GM18517 (cell line): Measurements from ENCODE around the gene DKK1.

Experiments used
- ATAC-seq: cut with Tn5 transposase; IDR thresholded peaks from one replicate; pipeline ENCODE4 v1.9.1; 2021; ENCODE audit warnings: mild to moderate bottlenecking, moderate library complexity; ENCODE audit not compliant: unreplicated experiment

The DKK1 gene, protein sequence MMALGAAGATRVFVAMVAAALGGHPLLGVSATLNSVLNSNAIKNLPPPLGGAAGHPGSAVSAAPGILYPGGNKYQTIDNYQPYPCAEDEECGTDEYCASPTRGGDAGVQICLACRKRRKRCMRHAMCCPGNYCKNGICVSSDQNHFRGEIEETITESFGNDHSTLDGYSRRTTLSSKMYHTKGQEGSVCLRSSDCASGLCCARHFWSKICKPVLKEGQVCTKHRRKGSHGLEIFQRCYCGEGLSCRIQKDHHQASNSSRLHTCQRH

DNA sequence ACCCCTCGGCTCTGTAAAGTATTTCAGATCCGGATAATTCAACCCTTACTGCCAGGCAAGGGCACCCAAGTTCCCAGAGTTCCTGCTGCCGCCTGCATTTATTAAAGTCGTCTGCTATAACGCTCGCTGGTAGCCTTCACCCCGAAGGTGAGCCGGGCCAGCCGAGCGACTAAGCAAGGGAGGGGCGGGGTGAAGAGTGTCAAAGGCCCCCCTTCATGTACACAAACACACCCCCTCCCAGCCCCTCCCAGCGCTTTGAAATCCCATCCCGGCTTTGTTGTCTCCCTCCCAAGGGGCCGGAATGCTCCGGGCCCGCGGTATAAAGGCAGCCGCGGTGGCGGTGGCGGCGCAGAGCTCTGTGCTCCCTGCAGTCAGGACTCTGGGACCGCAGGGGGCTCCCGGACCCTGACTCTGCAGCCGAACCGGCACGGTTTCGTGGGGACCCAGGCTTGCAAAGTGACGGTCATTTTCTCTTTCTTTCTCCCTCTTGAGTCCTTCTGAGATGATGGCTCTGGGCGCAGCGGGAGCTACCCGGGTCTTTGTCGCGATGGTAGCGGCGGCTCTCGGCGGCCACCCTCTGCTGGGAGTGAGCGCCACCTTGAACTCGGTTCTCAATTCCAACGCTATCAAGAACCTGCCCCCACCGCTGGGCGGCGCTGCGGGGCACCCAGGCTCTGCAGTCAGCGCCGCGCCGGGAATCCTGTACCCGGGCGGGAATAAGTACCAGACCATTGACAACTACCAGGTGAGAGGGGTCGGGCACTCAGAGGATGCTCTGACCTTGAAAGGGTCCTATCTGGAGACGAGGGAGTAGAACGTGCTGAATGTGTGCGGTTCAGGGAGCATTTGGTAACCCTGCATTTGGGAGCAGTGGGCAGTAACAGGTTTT lies at the start of gene DKK1:
TSS of gene DKK1 (plus strand) at position 349 of the 889 bp plus-strand sequence. CDS start at position 503, 154 bp downstream.
- no peak for ATAC-seq

DNA sequence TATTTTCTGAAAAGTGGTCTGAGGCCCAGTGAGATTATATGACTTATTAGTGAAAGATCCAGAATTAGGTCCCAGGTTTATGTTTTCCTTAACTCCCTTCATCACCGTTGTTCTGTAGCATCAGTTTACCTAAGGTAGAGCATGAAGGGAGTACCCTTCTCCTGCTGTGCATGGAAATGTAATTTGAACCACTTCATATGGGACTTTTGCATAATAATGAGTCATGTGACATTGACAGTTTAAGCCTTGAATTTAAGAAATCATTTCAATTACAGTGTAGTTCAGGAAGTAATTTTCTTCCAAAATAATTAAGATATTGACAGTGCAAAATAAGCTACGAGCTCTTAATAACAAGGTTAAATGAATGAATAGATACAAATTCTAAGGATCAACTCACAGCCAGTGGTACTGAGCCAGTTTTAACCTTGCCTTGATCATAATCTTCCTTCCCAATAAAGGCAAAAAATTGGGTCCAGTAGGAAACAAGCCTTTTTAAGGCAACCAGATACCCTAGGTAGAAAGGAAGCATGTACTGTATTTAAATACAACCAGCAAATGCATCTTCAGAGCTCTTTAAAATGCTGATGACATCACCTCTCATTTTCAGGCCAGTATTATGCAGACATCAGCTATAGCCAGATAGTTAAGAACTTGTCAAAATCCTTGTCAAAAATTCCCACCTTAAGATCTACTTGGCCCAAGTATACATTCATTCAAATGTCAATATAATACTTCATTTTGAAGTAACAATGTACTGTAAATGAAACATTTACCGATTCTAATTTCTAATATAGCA lies 48.8 kb upstream of the DKK1 start:
- ATAC-seq, result no peak

DNA sequence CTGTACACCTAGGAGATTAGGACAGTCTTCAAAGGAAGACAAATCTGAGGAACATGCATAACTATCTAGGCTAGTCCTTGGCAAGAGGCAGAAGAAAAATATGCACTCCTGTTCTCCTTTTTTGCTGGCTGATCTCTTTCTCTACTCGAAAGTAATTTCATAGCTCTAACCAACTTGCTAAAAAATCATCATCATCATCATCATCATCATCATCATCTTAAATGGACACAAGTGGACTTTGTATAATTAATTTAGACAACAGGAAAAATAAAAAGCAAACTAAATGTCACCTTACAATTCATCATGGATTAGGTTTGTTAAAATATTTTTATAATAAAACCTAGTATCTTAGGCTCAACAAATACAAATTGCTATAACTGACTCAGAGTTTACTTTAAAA lies 47.2 kb upstream of the DKK1 start:
- no peak for ATAC-seq

DNA sequence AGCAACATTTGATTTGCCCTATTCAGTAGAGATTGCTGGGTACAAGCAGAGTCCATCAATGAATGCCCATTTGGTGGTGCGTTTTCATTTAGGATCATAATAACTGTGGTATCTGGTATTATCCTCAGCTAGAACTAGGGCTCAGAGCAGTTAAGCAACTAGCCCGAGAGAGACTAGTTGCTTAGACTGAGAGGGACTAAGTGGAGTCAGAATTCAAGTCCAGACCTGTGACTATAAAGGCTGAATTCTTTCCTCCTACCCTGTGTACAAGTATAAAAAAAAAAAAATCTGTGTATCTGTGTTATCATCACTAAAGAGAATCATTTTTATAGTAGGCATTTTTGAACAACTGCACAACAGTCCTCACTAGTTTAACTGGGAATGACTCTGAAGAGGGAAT lies 45.3 kb upstream of the DKK1 start:
- ATAC-seq, result no peak

DNA sequence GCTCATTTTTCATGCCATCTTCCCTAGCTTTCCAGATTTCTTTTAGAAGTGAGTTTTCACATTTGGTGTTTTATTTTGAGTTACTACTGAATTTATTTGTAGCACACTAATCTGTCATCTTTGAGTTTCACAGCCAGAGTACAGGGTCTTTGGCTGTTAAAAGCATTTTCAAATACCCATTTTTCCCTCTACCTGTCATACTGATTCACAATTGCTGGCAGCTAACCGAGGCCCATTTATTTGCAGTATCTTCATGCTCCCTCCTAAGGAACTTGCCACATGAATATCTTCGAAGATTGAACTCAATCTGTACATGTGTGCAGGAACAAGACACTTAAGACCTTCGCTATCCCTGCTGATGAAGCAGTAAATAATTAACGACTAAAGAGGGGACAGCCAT lies 44.8 kb upstream of the DKK1 start:
- ATAC-seq, result no peak

DNA sequence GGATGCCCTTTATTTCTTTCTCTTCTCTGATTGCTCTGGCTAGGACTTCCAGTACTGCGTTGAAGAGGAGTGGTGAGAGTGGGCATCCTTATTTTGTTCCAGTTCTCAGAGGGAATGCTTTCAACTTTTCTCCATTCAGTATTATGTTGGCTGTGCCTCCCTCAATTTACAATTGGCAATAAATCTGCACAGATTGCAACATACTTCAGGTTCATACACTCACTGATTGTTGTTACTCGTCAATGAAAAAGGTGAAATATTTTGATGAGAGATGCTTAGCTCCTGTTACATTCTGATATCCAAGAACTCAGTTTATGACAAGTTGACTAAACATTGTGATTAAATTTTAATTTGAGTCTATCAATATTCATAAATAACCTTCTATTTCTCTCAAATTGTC lies 37.9 kb upstream of the DKK1 start:
- ATAC-seq, result no peak

DNA sequence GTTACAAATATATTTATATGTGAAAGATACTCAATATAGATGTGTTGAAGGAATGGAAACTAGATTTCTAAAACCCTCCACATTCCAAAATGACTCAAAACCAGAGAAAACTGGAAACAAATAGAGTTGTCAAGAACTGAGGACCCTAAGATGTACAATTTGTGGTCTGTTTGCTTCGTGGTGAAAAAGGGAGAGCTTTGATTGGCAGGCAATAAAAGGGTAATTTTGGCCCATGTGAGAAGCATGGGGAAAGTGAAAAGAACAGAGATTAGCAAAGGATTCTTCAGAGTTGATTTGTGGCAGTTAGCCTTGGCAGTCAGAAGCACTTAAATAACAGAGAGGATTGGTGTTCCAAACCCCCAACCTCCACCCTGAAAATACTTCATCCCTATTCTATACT lies 37.1 kb upstream of the DKK1 start:
- ATAC-seq, result no peak

DNA sequence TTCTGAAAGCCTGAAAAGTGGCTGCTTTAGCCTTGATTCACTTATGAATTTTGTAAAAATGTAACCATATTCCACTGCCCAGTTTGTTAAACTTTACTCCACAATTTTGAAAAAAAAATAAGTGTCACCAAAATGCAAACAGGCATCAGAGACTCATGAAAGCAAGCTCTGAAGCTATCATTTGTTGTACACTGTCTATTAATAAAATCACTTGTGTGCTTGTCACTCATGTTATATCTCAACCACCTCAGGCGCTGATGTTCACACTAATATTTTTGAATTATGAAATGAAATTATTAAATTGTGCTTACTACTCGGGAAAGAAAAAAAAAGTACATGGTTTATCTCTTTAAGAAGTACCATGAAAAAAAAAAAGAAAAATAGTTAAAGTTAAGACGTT lies 34.5 kb upstream of the DKK1 start:
- no peak for ATAC-seq

DNA sequence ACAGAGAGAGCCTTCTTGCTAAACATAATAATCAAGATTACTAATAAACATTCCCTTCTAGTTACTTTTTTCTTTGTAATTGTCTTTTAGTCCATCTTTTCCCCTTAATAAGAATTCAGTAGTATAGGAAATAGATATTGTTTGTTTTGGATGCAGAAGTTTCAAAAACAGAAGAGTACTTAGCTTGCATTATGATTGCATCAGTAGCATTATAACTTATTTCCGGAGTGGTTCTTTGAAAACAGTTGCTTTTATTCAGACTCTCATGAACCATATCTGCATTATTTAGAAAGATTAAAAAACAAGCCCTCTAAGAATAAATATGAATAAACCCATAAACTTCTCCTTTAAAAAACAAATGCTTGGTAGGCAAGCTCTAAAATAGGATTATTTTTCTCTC lies 34.0 kb upstream of the DKK1 start:
- ATAC-seq, result no peak

DNA sequence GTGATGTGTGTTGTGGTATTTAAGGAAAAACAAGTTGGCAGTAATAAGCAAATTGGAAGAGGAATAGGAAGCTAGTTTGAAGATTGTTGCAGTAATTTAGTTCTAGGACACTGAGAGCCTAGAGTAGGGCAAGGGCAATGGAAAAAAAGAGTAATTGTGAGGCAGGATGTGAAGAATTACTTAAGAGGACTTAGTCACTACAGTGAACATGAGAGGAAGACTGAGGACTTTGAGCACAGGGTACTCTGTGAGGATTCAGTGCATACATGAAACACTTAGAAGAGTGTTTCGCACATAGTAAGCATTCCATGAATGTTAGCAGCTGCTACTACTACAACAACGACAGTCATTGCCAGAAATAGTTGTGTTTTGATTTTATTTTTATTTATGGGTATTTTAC lies 30.9 kb upstream of the DKK1 start:
- no peak for ATAC-seq

DNA sequence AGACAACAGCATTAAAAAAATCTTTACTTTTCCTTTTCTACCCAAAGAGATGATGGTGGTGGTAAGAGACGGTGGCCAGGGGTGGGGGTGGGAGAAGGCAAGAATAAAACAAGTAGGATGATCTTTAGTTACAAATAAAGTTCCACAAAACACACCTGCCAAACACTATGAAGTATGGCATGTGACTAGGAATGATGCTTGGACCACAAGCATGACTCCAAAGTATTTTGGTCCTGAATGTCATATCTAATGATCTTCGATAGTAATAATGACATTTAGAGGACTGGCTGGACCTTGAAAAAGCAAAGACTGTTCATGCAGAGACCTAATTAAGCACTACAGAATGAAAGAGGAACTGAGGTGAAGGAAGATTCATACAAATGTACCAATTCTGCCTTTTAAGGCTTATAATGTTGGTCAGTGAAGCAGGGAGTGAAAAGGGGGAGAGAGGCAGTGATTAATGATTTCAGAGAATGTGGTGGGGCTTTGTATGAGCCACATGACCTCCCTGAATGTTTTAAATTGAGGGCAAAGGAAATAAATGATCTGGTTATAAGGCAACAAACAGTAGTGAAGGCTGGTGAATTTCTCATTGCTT lies 29.6 kb upstream of the DKK1 start:
- ATAC-seq, result no peak

DNA sequence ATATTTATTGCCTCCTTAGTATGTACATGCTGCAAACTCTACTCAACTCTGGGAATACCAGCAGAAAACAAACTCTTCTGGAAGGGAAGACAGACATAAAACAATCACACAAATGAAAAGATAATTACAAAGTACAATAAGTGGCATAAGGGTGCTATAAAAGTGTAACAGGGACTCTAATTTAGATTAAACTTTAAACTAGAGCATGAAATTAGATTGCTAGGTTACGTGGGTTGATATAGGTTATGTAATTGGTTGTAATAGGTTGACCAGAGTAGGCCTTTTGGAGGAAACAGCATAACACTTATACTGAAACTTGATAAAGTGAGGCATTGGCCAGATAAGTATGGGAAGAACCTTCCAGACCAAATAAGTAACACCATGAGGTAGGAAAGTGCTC lies 26.2 kb upstream of the DKK1 start:
- no peak for ATAC-seq

DNA sequence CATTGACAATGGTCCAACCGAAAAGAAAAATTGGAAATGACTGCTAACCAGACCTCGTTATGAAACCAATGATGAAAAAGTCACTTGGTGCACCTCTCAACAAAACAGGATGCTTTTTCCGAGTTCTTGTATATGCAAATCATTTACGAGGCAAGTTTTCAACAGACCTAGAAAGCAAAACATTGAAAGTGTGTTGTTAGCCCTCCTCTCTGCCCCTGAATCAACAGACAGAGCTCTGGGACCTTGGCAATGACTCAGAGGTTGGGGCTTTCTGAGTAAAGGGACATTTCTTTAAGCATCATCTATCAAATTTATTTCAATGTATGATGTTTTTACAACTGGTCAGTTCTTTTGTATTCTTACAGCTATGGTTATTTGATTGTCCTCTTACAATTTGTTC lies 16.3 kb upstream of the DKK1 start:
- no peak for ATAC-seq

DNA sequence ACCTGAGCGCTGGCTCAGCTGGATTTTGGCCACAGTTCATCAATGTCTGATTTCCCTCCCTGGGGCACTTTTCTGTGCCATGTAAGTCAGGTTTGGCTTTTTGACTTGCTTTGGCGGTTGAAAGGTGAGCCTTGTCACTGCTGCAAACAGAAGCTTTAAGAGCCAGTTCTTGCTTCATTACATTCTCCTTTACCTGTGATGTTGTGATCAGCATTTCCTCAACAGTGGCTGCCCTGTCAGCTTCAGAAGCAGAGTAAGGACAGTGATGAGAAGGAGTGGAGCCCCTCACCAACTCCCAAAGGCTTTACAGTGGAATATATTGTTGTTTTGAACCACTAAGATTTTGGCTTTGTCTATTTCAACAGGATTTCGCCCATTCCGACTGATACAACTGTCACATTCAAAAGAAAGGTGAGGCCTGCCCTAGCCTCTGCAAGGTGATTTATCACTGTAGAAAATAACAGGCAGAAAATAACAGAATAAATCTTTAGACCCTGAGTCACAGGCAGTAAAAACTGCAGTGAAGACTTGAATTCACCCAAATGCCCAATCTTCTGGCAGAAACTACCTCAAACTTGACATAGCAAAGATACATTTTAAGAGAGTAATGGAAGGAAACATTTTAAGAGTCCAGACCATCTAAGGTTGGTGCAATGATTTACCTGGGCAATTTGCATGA lies 13.3 kb upstream of the DKK1 start:
- ATAC-seq, result no peak

DNA sequence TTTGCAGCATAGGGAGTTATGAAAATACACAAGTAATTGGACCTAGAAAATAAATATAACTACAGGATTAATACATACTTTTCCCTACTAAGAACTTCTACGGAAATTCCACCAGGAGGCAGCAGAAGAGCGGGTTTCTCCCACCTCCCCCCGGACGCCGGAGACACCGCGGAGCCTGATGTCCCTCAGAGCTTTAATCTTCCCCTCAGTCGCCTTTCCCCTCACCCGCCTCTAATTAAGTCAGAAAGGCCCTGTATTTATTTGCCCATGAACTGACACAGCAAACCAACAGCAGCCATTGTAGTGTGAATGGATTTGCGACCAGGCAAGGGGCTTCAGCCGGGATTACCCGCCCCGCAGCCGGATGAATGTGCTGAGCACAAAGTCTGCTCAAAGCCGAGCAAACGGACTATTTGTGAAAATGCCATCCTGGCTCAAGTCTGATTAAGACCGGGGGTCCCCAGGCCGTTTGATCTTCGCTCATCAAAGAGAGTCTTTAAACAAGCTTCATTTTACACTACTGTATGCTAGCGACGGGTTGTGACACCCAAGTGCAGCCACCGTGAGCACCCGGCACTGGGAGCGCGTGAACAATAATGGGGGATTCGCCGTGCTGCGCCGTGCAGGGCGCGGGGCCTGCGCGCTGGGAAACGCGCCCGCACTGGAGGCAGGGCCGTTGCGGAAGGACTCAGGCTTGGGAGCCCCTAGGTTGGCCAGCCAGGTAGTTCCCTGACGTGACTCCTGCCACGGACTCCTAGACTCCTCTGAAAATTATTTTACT lies 5.6 kb upstream of the DKK1 start:
- ATAC-seq, result peak; percentile 89

DNA sequence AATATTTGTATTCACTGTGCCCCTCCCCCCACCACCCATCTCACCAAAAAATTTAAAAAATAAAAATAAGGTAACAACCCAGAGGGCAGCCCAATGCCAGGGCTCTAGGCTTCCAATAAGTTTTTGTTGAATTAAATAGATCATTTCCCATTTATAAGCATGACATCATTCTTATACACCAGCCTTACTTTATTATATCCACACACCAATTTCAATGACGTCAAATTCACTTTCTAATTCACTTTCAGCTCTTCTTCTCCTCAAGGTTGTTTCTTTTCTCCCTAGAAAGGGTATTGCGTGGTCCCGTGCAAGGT lies 1.2 kb upstream of the DKK1 start:
- ATAC-seq, result no peak

DNA sequence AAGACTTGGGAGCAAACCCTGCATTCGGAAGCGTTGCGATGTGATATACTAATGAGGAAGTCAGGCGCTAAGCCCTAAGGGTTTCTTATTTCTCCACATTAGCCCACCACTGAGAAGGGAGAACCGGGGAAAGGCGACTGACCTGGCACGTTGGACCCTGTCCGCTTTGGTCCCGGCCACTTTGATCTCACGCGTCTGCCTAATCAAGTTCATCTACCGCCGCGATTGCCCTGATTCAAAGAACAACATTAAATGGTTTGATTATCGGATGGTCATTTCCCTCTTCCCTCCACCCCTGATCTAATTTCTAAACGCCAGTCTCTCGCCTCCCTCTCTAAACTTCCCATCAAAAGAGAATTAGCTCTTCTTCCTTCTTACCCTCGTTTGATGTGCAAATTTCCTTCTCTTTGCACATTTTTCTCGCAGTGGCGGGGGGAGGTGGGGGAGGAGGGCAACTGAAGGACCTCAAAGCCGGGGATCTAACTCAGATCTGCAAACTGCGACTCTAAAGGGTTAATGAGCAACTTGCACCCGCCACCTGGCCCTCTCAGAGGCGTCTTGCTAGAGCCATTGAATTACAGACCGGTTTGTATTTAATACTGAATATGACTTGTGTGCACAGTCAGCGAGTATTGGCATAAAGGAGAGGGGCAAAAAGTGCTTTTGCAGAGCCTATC lies 687 bp upstream of the DKK1 start:
- ATAC-seq, result no peak

DNA sequence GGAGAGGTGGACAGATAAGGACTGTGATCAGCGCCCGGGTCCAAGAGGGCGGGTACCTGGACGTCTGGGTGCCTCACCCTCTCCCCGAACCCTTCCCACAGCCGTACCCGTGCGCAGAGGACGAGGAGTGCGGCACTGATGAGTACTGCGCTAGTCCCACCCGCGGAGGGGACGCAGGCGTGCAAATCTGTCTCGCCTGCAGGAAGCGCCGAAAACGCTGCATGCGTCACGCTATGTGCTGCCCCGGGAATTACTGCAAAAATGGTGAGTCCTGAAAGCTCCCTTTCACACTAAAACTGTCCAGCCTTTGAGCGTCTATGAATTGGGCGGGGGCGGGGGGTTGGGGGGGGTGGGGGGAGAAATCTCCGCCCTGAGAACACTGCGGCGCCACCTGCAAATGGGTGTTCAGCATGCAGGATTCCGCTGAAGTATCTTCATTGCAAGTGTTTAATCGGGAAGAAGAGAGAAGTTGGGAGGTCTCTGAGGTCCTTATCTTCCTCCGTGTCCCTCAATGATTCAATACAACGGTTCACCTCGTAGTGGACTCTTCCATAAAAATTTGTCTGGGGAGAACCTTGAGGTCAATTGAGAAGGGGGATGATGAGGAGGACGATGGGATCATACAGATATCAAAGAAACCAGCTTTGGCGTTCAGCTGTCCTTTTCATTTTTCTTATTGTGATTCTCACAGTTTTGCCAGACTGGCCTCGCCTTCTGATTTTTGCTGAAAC lies 906 bp downstream of the DKK1 start:
- ATAC-seq, result no peak

DNA sequence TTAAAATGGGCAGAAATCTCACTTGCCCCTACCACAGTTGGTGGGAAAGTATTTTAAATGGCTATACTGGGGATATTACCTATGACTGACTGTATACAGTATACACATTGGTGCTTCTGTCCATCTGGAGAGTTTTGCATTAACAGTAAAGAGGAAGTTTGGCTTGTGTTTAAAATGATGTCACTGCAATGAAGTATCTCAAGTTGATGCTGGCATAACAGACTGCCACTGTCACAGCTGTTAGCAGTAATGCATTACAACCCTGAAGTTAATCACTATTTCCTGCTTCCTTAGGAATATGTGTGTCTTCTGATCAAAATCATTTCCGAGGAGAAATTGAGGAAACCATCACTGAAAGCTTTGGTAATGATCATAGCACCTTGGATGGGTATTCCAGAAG lies 1.9 kb downstream of the DKK1 start:
- ATAC-seq, result no peak
